Nephron progenitor cell (in vitro differentiated cells): ENCODE data around the gene HPGDS.
A peak's percentile ranks its signal among the peaks of the same experiment; 100 is the strongest.
"Not testable (repeated sequence)": the region's sequence is repeated elsewhere in the genome, so short reads cannot be mapped to it uniquely, and the experiment has no call there.

ENCODE experiments used
- DNase-seq: peaks from one replicate; pipeline ENCODE4 v3.0.0; 2021
- H3K27ac Mint-ChIP-seq: 2 replicates; pipeline ENCODE4 v1.8.0; 2021; ENCODE audit warnings: mild to moderate bottlenecking, moderate library complexity, mixed read lengths
- H3K27me3 Mint-ChIP-seq: 2 replicates; pipeline ENCODE4 v1.8.0; 2021; ENCODE audit warnings: mild to moderate bottlenecking, low read depth, mixed read lengths; ENCODE audit not compliant: poor library complexity
- H3K36me3 Mint-ChIP-seq: 2 replicates; pipeline ENCODE4 v1.8.0; 2021; ENCODE audit warnings: low read depth, mixed read lengths
- H3K4me1 Mint-ChIP-seq: 2 replicates; pipeline ENCODE4 v1.8.0; 2021; ENCODE audit warnings: mixed read lengths
- H3K4me3 Mint-ChIP-seq: 2 replicates; pipeline ENCODE4 v1.8.0; 2021; ENCODE audit warnings: mild to moderate bottlenecking, moderate library complexity, mixed read lengths
- H3K9me3 Mint-ChIP-seq: 2 replicates; pipeline ENCODE4 v1.8.0; 2021; ENCODE audit warnings: mild to moderate bottlenecking, moderate library complexity, mixed read lengths
- CTCF ChIP-seq: fragments of 200-600 bp; sonication (generic); IDR thresholded peaks from 2 replicates; pipeline ENCODE4 v1.5.0; 2021; ENCODE audit warnings: antibody characterized with exemption

Gene HPGDS

GRCh38 chr4:94305466-94306225 is 37.0 kb downstream of the HPGDS start:
- TF ChIP-seq CTCF = no peak
- no peak overlapping the region for H3K4me3 Mint-ChIP-seq
- H3K36me3 Mint-ChIP-seq = no peaks in the 10 kb centered on the region
- H3K27ac Mint-ChIP-seq = no peak overlapping the region
- no peak for DNase-seq
- H3K27me3 Mint-ChIP-seq = peaks cover 4% of the 10 kb centered on the region
- peaks cover 9% of the 10 kb centered on the region for H3K9me3 Mint-ChIP-seq
- H3K4me1 Mint-ChIP-seq = no peaks in the 10 kb centered on the region

- no peak overlapping the region for H3K4me3 Mint-ChIP-seq
- no peaks in the 10 kb centered on the region for H3K36me3 Mint-ChIP-seq
- H3K4me1 Mint-ChIP-seq = no peaks in the 10 kb centered on the region
- peaks cover 4% of the 10 kb centered on the region for H3K27me3 Mint-ChIP-seq
- peak; percentile 64 for TF ChIP-seq CTCF
- no peaks in the 10 kb centered on the region for H3K9me3 Mint-ChIP-seq
- H3K27ac Mint-ChIP-seq = no peak overlapping the region
- DNase-seq = peak; percentile 5
These were observed 38.2 kb downstream of the HPGDS start for GRCh38 chr4:94304365-94304971.

GRCh38 chr4:94302191-94302590 is 40.4 kb downstream of the HPGDS start:
- no peak overlapping the region for H3K4me3 Mint-ChIP-seq
- no peaks in the 10 kb centered on the region for H3K36me3 Mint-ChIP-seq
- no peak for DNase-seq
- no peaks in the 10 kb centered on the region for H3K27me3 Mint-ChIP-seq
- H3K4me1 Mint-ChIP-seq = no peaks in the 10 kb centered on the region
- H3K9me3 Mint-ChIP-seq = no peaks in the 10 kb centered on the region
- no peak overlapping the region for H3K27ac Mint-ChIP-seq
- TF ChIP-seq CTCF = no peak

- TF ChIP-seq CTCF = no peak
- Mint-ChIP-seq H3K27me3 (no peaks in the 10 kb centered on the region), H3K9me3 (no peaks in the 10 kb centered on the region), H3K4me1 (peaks cover 12% of the 10 kb centered on the region), H3K36me3 (no peaks in the 10 kb centered on the region), H3K27ac (peak overlapping the region; percentile 7), H3K4me3 (no peak overlapping the region)
- no peak for DNase-seq
These were observed 43.8 kb downstream of the HPGDS start for GRCh38 chr4:94298725-94299252.

GRCh38 chr4:94295473-94295872 is 47.2 kb downstream of the HPGDS start:
- not testable (repeated sequence) for H3K4me3 Mint-ChIP-seq, H3K27me3 Mint-ChIP-seq, H3K9me3 Mint-ChIP-seq, H3K27ac Mint-ChIP-seq, DNase-seq
- Mint-ChIP-seq H3K4me1 (peaks cover 22% of the 10 kb centered on the region), H3K36me3 (peaks cover 23% of the 10 kb centered on the region)

- Mint-ChIP-seq H3K27ac (peak overlapping the region; percentile 75), H3K4me1 (peaks cover 22% of the 10 kb centered on the region), H3K36me3 (peaks cover 33% of the 10 kb centered on the region)
- not testable (repeated sequence) for H3K4me3 Mint-ChIP-seq, H3K27me3 Mint-ChIP-seq, DNase-seq, H3K9me3 Mint-ChIP-seq
These were observed 48.7 kb downstream of the HPGDS start for GRCh38 chr4:94293981-94294380.
